ENCODE measurements around the gene ZNF235.

DNA sequence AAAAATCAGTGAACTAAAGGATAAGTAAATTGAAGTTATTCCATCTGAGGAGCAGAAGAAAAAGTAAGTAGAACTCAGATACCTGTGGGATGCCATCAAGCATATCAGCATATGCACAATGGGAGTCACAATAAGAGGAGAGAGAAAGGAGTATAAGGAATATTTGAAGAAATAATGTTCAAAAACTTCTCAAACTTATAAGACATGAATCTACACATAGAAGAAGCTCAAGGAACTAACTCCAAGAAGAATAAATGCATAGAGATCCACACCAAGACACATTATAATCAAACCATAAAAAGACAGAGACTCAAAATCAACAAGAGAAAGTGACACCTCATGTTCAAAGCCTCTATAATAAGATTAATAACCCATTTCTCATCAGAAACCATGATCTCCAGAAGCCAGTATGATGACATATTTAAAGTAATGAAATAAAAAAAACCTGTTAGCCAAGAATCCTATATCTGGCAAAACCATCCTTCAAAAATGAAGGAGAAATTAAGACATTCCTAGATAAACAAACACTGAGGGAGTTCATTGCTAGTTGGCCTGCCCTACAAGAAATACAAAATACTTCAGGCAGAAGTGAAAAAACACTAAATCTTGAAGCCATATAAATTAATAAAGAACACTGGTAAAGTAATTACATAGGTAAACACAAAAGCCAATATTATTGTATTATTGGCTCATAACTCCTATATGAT is 49.0 kb downstream of the ZNF235 start:
- TF ChIP-seq EZH2phosphoT487 (IDR thresholded peaks at IDR 0.05; ENCODE audit: insufficient read depth, low read depth), result no peak
- no peak for TF ChIP-seq EZH2 (IDR thresholded peaks at IDR 0.05; ENCODE audit: insufficient read depth, poor library complexity, severe bottlenecking)
